Thyroid gland (tissue), 4 donors: ENCODE measurements around the gene CYP2F1.
"Not testable (repeated sequence)": the region's sequence is repeated elsewhere in the genome, so short reads cannot be mapped to it uniquely, and the experiment has no call there.

Source experiments
- POLR2A ChIP-seq, 2 donors: fragments of 450-650 bp; IDR thresholded peaks; one replicate each; pipeline ENCODE4 v1.6.1; 2017; ENCODE audit warnings: antibody characterized with exemption in 2 of 2, mild to moderate bottlenecking in 2 of 2, moderate library complexity in 1 of 2
- TF ChIP-seq, protein P1 (sequence below), 6 experiments: fragments of 200-600 bp in 3 of 6; fragments of 450-650 bp in 3 of 6; sonication (generic) in 3 of 6; IDR thresholded peaks; one replicate each; pipeline ENCODE4 v1.5.1; 2016 to 2019; ENCODE audit warnings: antibody characterized with exemption in 6 of 6, mild to moderate bottlenecking in 2 of 6, inconsistent platforms in 1 of 6, moderate library complexity in 1 of 6

DNA sequence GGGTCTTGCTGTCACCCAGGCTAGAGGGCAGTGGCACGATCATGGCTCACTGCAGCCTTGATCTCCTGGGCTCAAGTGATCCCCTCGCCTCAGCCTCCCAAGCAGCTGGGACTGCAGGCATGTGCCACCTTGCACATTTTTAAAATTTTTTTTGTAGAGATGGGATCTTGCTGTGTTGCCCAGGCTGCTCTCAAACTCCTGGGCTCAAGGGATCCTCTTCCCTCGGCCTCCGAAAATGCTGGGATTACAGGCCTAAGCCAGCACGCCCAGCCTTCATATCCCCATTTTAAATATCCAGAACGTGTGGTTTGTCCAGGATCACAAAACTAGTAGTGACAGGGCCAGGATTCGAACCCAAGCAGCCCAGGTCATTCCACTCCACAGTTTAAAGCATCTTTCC lies 13.1 kb downstream of the CYP2F1 start:
- TF ChIP-seq, protein P1, sequence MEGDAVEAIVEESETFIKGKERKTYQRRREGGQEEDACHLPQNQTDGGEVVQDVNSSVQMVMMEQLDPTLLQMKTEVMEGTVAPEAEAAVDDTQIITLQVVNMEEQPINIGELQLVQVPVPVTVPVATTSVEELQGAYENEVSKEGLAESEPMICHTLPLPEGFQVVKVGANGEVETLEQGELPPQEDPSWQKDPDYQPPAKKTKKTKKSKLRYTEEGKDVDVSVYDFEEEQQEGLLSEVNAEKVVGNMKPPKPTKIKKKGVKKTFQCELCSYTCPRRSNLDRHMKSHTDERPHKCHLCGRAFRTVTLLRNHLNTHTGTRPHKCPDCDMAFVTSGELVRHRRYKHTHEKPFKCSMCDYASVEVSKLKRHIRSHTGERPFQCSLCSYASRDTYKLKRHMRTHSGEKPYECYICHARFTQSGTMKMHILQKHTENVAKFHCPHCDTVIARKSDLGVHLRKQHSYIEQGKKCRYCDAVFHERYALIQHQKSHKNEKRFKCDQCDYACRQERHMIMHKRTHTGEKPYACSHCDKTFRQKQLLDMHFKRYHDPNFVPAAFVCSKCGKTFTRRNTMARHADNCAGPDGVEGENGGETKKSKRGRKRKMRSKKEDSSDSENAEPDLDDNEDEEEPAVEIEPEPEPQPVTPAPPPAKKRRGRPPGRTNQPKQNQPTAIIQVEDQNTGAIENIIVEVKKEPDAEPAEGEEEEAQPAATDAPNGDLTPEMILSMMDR (IDR thresholded peaks at IDR 0.05), result not testable (repeated sequence)
- TF ChIP-seq POLR2A (IDR thresholded peaks at IDR 0.05), result not testable (repeated sequence)
